Breast epithelium (tissue), 4 donors: ENCODE measurements around the gene CD209. TPM values are rescaled to one million over a fixed set of nuclear protein-coding genes. Genes with fewer than 3 reads are reported as not detected.

Experiments used
- DNase-seq, 2 donors: peaks; one replicate each; pipeline ENCODE4 v3.0.0-alpha.2; 2019; ENCODE audit warnings: low spot score in 2 of 2
- H3K27ac ChIP-seq, 2 donors: fragments of 200-600 bp; sonication (generic) in 1 of 2; one replicate each; pipeline ENCODE4 v1.5.1; 2016 to 2019; ENCODE audit warnings: mild to moderate bottlenecking in 1 of 2
- H3K27me3 ChIP-seq, 2 donors: fragments of 200-600 bp; sonication (generic) in 1 of 2; one replicate each; pipeline versions ENCODE4 v1.5.1 to v1.6.0; 2017 to 2019; ENCODE audit warnings: control low read depth in 1 of 2, mild to moderate bottlenecking in 1 of 2
- H3K36me3 ChIP-seq: fragments of 200-600 bp; one replicate; pipeline ENCODE4 v1.5.1; 2019
- H3K4me1 ChIP-seq, 2 donors: fragments of 200-600 bp; sonication (generic); one replicate each; pipeline ENCODE4 v1.5.1; 2016 to 2019; ENCODE audit warnings: control low read depth in 1 of 2
- H3K4me3 ChIP-seq, 3 donors: fragments of 200-600 bp; sonication (generic); 1 replicate in 2 of 3; 2 replicates in 1 of 3; pipeline ENCODE4 v1.5.1; 2016 to 2019; ENCODE audit warnings: mild to moderate bottlenecking in 3 of 3, moderate library complexity in 2 of 3
- H3K9me3 ChIP-seq, 2 donors: fragments of 200-600 bp; sonication (generic) in 1 of 2; one replicate each; pipeline ENCODE4 v1.5.1; 2016 to 2019; ENCODE audit warnings: control low read depth in 1 of 2
- CTCF ChIP-seq, 3 donors: fragments of 450-650 bp; IDR thresholded peaks; one replicate each; pipeline ENCODE4 v1.5.1; 2016 to 2017; ENCODE audit warnings: antibody characterized with exemption in 3 of 3, mild to moderate bottlenecking in 3 of 3, moderate library complexity in 3 of 3
- POLR2A ChIP-seq: fragments of 450-650 bp; IDR thresholded peaks from one replicate; pipeline ENCODE4 v1.6.1; 2016; ENCODE audit warnings: antibody characterized with exemption, mild to moderate bottlenecking, moderate library complexity
- POLR2AphosphoS5 ChIP-seq, 3 donors: sonication (generic); formaldehyde crosslinking; IDR thresholded peaks; one replicate each; pipeline ENCODE4 v1.6.1; 2017; ENCODE audit warnings: antibody characterized with exemption in 3 of 3
- intact Hi-C: fragments of 100-400 bp; cut with DNase I; formaldehyde crosslinking; loops from one replicate; pipeline ENCODE4 v1.15.1; 2023; ENCODE audit warnings: low total_unique reads
- total RNA-seq, 3 donors: library from RNA; depleted of rRNA; stranded (reverse); fragments of >200 nt; gene quantifications; one replicate each; pipeline ENCODE4 v1.1.0, GENCODE V29; 2016

Gene CD209
- total RNA-seq, 3 donors from 2014 or later, result 2.3 to 9.8 (median 2.6) TPM

DNA sequence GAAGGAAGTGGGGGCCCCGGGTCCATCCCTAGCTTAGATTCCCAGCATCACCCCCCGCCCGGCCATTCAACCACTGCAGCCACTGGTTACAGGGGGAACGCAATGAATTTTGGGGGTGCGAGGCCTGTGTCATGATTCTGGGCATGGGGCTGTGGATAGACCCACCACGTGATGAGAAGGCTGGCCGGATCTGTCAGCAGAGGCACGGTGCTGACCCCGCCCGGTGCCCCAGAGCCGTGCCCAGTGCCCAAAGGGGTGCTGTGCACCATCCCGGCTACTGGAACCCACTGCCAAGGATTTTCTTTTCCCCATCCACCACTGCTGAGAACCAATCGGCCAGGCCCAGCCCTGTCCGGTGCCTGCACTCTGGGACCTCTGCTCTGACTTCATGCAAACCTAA, 43.1 kb upstream of the CD209 start:
- TF ChIP-seq POLR2A (no peak), POLR2AphosphoS5 (IDR thresholded peaks at IDR 0.05) (no peak), CTCF (IDR thresholded peaks at IDR 0.05) (no peak)
- no peaks in the 10 kb centered on the region for H3K9me3 ChIP-seq

DNA sequence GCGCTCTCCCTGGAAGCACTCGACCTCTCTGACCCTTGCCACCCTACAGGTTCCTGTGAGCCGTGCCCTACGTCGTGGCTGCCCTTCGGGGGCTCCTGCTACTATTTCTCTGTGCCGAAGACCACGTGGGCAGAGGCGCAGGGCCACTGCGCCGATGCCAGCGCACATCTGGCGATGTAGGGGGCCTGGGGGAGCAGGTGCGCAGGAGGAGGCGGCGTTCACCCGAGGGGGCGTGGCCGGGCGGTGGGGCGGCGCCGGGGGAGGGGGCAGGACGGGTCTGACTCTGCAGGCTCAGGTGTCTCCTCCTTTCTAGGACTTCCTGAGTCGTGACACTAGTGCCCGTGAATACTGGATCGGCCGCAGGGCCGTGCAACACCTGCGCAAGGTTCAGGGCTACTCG, 42.1 kb upstream of the CD209 start:
- no peak for DNase-seq

More for the DNA sequence above, 43.1 kb upstream of the CD209 start:
- intact Hi-C loops, result loop anchor here (5.0 kb wide), 1 partner anchor 703 kb away; no protein-coding TSS in a partner anchor
- DNase-seq, result no peak
- H3K27ac ChIP-seq, result no peak overlapping the region
- no peaks in the 10 kb centered on the region for H3K36me3 ChIP-seq
- H3K4me1 ChIP-seq, result no peaks in the 10 kb centered on the region
- H3K4me3 ChIP-seq, result no peak overlapping the region
- peaks cover 5 to 43% of the 10 kb centered on the region in 2 donors for H3K27me3 ChIP-seq

DNA sequence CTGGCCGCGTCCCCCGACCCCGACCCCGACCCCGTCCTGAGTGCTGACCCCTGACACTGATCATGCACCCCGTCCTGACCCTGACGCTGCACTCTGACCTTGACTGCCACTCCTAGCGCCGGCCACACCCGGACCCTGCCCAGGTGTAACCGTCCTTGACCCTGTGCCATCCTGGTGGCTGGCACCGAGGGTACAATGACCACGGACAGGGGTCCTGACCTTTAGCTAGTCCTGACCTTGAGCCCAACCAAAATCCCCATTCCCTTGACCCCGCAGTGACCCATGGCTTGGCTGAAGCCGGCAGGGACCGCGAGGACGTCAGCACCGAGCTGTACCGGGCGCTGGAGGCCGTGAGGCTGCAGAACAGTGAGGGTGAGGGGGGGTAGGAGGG, 41.6 kb upstream of the CD209 start:
- no peak for TF ChIP-seq POLR2A
- no peak for TF ChIP-seq CTCF (IDR thresholded peaks at IDR 0.05)
- no peak for TF ChIP-seq POLR2AphosphoS5 (IDR thresholded peaks at IDR 0.05)
- no peak overlapping the region for H3K27ac ChIP-seq
- H3K4me1 ChIP-seq, result no peaks in the 10 kb centered on the region
- peaks cover 5 to 45% of the 10 kb centered on the region in 2 donors for H3K27me3 ChIP-seq
- H3K9me3 ChIP-seq, result no peaks in the 10 kb centered on the region
- H3K4me3 ChIP-seq, result peak overlapping the region in 1 of 3 donors; percentile 4
- H3K36me3 ChIP-seq, result no peaks in the 10 kb centered on the region
- intact Hi-C loops, result no loop called here
- DNase-seq, result no peak

More for the DNA sequence above, 42.1 kb upstream of the CD209 start:
- Histone ChIP-seq H3K4me1 (no peaks in the 10 kb centered on the region), H3K27me3 (peaks cover 5 to 45% of the 10 kb centered on the region in 2 donors), H3K9me3 (no peaks in the 10 kb centered on the region), H3K36me3 (no peaks in the 10 kb centered on the region), H3K27ac (no peak overlapping the region), H3K4me3 (peak overlapping the region in 1 of 3 donors; percentile 4)
- TF ChIP-seq CTCF (IDR thresholded peaks at IDR 0.05), result no peak
- no peak for TF ChIP-seq POLR2AphosphoS5 (IDR thresholded peaks at IDR 0.05)
- TF ChIP-seq POLR2A, result no peak
- intact Hi-C loops, result no loop called here

DNA sequence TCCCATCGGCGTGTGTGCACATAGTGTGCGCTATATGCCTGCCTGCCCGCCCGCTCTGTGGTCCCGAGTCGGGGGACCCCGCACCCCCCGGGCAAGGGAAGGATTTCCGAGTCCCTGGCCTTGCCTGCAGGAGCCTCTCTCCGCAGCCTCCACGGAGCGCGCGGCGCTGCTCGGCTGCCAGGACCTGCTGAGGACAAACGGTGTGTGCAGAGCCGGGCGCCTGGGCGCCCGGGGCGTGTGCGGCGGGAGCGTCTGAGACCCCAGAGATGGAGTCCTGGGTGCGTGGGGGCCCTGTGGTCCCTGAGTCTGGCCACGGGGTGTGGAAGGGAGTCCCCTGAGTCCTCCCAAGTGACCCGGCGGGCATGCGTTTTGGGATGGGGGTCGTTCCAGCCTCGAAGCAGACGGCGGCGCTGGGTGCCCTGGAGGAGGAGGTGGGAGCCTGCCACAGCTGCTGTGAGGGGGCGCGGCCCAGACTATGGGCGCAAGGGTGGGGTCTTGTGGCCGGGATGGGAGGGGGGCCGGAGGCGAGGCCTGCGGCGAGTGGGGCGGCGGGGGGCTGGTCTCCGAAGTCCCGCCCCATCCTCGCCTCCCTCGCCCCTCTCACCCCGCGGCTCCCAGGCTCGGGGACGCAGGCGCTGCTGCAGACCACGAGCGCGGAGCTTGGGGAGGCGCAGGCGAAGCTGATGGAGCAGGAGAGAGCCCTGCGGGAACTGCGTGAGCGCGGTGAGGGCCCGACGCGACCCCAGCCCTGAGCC, 41.0 kb upstream of the CD209 start:
- Histone ChIP-seq H3K36me3 (no peaks in the 10 kb centered on the region), H3K4me1 (no peaks in the 10 kb centered on the region), H3K4me3 (peak overlapping the region in 2 of 3 donors; percentile 4 to 32), H3K27me3 (peaks cover 5 to 45% of the 10 kb centered on the region in 2 donors), H3K27ac (no peak overlapping the region), H3K9me3 (no peaks in the 10 kb centered on the region)
- DNase-seq, result no peak
- intact Hi-C loops, result no loop called here
- TF ChIP-seq CTCF (IDR thresholded peaks at IDR 0.05), result no peak
- TF ChIP-seq POLR2A, result no peak
- no peak for TF ChIP-seq POLR2AphosphoS5 (IDR thresholded peaks at IDR 0.05)

DNA sequence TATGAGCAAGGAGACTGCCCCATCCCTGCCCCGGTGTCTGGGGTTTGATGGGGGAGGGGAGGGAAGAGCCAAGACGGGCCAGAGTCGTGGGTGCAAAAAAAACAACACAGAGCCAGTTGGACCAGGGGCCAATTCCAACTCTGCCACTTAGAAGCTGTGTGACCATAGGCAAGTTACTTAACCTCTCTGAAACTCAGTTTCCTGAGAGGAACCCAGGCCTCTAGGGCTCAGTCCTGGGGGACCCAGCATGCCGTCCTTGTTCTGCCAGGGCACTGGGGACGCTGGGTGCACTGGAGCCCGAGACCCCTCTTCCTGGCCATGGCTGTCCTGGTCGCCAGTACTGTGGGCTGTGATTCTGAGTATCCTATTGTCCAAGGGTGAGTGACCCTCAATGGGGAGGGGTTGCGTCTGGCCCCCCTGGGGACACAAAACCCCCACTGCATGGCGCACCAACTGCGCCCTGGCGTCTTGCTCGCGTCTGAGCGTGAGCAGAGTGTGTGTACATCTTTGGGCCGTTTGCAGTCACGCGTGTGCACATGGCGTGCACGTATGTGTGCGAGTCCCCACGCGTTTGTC, 40.4 kb upstream of the CD209 start:
- Histone ChIP-seq H3K9me3 (no peaks in the 10 kb centered on the region), H3K4me1 (no peaks in the 10 kb centered on the region), H3K27ac (no peak overlapping the region), H3K4me3 (peak overlapping the region in 1 of 3 donors; percentile 32), H3K36me3 (no peaks in the 10 kb centered on the region), H3K27me3 (peaks cover 5 to 45% of the 10 kb centered on the region in 2 donors)
- intact Hi-C loops, result no loop called here
- no peak for TF ChIP-seq CTCF (IDR thresholded peaks at IDR 0.05)
- no peak for TF ChIP-seq POLR2A
- TF ChIP-seq POLR2AphosphoS5 (IDR thresholded peaks at IDR 0.05), result no peak
- no peak for DNase-seq
